ENCODE measurements around the gene GRHPR.

GRHPR gene

DNA sequence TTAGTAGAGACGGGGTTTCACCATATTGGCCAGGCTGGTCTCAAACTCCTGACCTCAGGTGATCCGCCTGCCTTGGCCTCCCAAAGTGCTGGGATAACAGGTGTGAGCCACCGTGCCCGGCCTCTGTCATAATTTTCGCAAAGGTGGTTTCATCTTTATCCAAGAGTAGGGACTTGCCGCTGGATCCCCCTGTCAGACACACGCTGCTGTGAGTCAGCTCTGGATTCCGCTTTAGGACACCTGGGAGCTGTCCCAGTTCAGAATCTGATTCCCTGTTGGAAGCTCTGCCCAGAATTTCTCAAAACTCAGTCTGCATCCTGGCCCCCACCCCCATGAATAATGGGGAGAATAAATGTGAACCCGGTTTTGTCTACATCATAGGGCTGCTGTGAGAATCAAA is 17.9 kb upstream of the GRHPR start:
- Histone ChIP-seq H3K27me3 (ENCODE audit: insufficient read depth, poor library complexity, severe bottlenecking) (no peaks in the 10 kb centered on the region), H3K27ac (replicated peaks) (no peak overlapping the region), H3K4me3 (replicated peaks; ENCODE audit: insufficient read depth, low read length) (no peak overlapping the region)
- no peak for DNase-seq (ENCODE audit: low read depth in 1 of 2, low spot score in 1 of 2)
- TF ChIP-seq, protein P1, sequence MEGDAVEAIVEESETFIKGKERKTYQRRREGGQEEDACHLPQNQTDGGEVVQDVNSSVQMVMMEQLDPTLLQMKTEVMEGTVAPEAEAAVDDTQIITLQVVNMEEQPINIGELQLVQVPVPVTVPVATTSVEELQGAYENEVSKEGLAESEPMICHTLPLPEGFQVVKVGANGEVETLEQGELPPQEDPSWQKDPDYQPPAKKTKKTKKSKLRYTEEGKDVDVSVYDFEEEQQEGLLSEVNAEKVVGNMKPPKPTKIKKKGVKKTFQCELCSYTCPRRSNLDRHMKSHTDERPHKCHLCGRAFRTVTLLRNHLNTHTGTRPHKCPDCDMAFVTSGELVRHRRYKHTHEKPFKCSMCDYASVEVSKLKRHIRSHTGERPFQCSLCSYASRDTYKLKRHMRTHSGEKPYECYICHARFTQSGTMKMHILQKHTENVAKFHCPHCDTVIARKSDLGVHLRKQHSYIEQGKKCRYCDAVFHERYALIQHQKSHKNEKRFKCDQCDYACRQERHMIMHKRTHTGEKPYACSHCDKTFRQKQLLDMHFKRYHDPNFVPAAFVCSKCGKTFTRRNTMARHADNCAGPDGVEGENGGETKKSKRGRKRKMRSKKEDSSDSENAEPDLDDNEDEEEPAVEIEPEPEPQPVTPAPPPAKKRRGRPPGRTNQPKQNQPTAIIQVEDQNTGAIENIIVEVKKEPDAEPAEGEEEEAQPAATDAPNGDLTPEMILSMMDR (IDR thresholded peaks at IDR 0.05; ENCODE audit: insufficient read depth, low read length): no peak
- TF ChIP-seq SPI1 (IDR thresholded peaks at IDR 0.05; ENCODE audit: borderline replicate concordance, low read depth) (no peak), GABPA (IDR thresholded peaks at IDR 0.05; ENCODE audit: low read depth) (no peak), POLR2AphosphoS5 (IDR thresholded peaks at IDR 0.05; ENCODE audit: low read depth) (no peak)
- TF ChIP-seq, protein P2, sequence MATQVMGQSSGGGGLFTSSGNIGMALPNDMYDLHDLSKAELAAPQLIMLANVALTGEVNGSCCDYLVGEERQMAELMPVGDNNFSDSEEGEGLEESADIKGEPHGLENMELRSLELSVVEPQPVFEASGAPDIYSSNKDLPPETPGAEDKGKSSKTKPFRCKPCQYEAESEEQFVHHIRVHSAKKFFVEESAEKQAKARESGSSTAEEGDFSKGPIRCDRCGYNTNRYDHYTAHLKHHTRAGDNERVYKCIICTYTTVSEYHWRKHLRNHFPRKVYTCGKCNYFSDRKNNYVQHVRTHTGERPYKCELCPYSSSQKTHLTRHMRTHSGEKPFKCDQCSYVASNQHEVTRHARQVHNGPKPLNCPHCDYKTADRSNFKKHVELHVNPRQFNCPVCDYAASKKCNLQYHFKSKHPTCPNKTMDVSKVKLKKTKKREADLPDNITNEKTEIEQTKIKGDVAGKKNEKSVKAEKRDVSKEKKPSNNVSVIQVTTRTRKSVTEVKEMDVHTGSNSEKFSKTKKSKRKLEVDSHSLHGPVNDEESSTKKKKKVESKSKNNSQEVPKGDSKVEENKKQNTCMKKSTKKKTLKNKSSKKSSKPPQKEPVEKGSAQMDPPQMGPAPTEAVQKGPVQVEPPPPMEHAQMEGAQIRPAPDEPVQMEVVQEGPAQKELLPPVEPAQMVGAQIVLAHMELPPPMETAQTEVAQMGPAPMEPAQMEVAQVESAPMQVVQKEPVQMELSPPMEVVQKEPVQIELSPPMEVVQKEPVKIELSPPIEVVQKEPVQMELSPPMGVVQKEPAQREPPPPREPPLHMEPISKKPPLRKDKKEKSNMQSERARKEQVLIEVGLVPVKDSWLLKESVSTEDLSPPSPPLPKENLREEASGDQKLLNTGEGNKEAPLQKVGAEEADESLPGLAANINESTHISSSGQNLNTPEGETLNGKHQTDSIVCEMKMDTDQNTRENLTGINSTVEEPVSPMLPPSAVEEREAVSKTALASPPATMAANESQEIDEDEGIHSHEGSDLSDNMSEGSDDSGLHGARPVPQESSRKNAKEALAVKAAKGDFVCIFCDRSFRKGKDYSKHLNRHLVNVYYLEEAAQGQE (IDR thresholded peaks at IDR 0.05; ENCODE audit: insufficient replicate concordance, low read depth): no peak

DNA sequence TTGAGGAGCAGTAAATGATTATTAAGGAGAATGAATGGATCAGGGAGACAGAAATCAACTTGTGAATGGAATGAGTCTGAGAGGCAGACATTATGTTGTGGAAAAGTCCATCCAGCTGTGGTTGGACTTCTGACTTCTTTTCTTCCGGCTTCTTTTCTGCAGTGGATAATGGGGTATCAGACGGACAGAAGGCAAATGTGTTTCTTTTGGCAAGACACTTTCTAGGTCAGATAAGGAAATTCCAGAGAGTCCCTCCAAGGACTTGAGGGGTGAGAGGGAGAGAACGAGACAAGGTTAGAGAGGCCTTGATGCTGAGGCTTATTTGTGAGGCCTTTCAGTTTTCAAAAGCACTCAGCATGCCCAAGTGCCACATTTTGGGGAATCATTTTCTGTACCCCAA is 17.1 kb upstream of the GRHPR start:
- no peak for TF ChIP-seq GABPA (IDR thresholded peaks at IDR 0.05; ENCODE audit: low read depth)
- no peak overlapping the region for H3K4me3 ChIP-seq (replicated peaks; ENCODE audit: insufficient read depth, low read length)

DNA sequence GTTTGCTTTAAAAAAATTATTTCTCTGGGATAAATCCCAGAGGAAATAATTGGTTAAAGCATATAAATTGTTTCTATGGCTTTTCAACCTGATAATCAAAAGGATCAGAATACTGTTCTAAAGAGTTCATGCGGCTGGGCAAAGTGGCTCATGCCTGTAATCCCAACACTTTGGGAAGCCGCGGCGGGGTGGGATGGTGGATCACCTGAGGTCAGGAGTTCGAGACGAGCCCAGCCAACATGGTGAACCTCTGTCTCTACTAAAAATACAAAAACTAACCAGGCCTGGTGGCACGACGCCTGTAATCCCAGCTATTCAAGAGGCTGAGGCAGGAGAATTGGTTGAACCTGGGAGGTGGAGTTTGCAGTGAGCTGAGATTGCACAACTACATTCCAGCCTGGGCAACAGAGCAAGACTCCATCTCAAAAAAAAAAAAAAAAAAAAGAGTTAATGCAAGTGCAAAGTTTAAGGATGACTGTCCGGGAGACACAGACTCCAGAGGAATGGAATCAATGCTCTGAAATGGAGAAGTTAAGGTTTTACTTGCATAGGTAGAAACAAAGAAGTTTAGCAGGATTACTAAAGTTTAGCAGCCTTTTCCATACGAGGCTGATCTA is 16.6 kb upstream of the GRHPR start:
- no peak for DNase-seq (ENCODE audit: low read depth in 1 of 2, low spot score in 1 of 2)
- Histone ChIP-seq H3K27me3 (ENCODE audit: insufficient read depth, poor library complexity, severe bottlenecking) (no peaks in the 10 kb centered on the region), H3K4me3 (replicated peaks; ENCODE audit: insufficient read depth, low read length) (no peak overlapping the region), H3K27ac (replicated peaks) (no peak overlapping the region)
- TF ChIP-seq POLR2AphosphoS5 (IDR thresholded peaks at IDR 0.05; ENCODE audit: low read depth) (no peak), SPI1 (IDR thresholded peaks at IDR 0.05; ENCODE audit: borderline replicate concordance, low read depth) (no peak), GABPA (IDR thresholded peaks at IDR 0.05; ENCODE audit: low read depth) (no peak)
- TF ChIP-seq, protein P2 (IDR thresholded peaks at IDR 0.05; ENCODE audit: insufficient replicate concordance, low read depth): no peak
- TF ChIP-seq, protein P1 (IDR thresholded peaks at IDR 0.05; ENCODE audit: insufficient read depth, low read length): no peak

More for the DNA sequence above, 17.1 kb upstream of the GRHPR start:
- DNase-seq (ENCODE audit: low read depth in 1 of 2, low spot score in 1 of 2): no peak
- Histone ChIP-seq H3K27me3 (ENCODE audit: insufficient read depth, poor library complexity, severe bottlenecking) (no peaks in the 10 kb centered on the region), H3K27ac (replicated peaks) (no peak overlapping the region)

DNA sequence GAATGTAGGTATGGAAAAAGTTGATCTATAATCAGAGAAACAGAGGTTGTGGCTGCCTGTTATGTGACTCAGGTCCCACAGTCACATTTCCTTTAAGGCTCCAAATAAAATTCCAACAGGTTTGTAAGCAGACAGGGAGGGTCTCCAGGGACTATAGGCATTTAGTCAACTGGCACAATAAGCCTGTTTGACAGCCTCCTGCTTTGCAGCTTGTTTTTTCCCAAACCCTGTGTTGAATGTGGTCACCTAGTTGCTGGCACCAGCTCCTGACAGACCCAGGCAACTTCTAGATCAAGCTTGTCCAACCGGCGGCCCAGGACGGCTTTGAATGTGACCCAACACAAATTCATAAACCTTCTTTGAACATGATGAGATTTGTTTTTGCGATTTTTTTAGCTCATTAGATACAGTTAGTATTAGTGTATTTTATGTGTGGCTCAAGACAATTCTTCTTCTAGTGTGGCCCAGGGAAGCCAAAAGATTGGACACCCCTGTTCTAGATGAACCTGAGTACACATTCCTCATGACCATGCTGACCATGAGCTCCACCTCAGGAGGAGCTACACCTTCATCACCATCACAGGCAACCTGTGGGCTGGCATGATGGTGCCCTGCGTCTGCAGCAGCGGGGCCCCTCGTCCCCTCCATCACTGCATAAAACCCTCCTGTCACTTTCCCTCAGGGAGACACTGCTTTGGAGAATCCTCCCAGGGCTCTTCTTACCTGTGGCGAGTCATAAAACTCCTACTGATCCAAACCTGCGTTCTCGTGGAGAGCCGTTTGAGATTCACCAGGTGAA is 15.7 kb upstream of the GRHPR start:
- H3K27me3 ChIP-seq (ENCODE audit: insufficient read depth, poor library complexity, severe bottlenecking): no peaks in the 10 kb centered on the region
- TF ChIP-seq GABPA (IDR thresholded peaks at IDR 0.05; ENCODE audit: low read depth) (no peak), SPI1 (IDR thresholded peaks at IDR 0.05; ENCODE audit: borderline replicate concordance, low read depth) (no peak), POLR2AphosphoS5 (IDR thresholded peaks at IDR 0.05; ENCODE audit: low read depth) (no peak)
- TF ChIP-seq, protein P1 (IDR thresholded peaks at IDR 0.05; ENCODE audit: insufficient read depth, low read length): no peak
- TF ChIP-seq, protein P2 (IDR thresholded peaks at IDR 0.05; ENCODE audit: insufficient replicate concordance, low read depth): no peak
- H3K4me3 ChIP-seq (replicated peaks; ENCODE audit: insufficient read depth, low read length): no peak overlapping the region
- H3K27ac ChIP-seq (replicated peaks): no peak overlapping the region
- DNase-seq (ENCODE audit: low read depth in 1 of 2, low spot score in 1 of 2): no peak

Data from HL-60 (cell line).